D721Med (cell line): Measurements from ENCODE around the gene PI4KA.
"Not testable (repeated sequence)": the region's sequence is repeated elsewhere in the genome, so short reads cannot be mapped to it uniquely, and the experiment has no call there.

Source experiments
- DNase-seq: peaks from one replicate; pipeline ENCODE4 v3.0.0; 2011; ENCODE audit warnings: low spot score; ENCODE audit not compliant: insufficient read length
- FAIRE-seq: peaks from 2 replicates; lab custom pipeline; 2011; peaks lifted over from hg19 to GRCh38; lab: Jason Lieb, UNC
- CTCF ChIP-seq: IDR thresholded peaks from 2 replicates; pipeline ENCODE4 v1.5.1; 2012; ENCODE audit warnings: mild to moderate bottlenecking, control low read depth; ENCODE audit not compliant: insufficient read depth; ENCODE audit errors: missing control alignments

PI4KA gene

GRCh38 chr22:20899827-20900423 is 41.3 kb upstream of the PI4KA start:
- TF ChIP-seq CTCF, result no peak
- no peak for FAIRE-seq
- no peak for DNase-seq

GRCh38 chr22:20897737-20898136 is 39.1 kb upstream of the PI4KA start:
- FAIRE-seq, DNase-seq: not testable (repeated sequence)

- no peak for FAIRE-seq
- no peak for DNase-seq
- no peak for TF ChIP-seq CTCF
Observed at GRCh38 chr22:20890975-20891374, 32.4 kb upstream of the PI4KA start.

DNA sequence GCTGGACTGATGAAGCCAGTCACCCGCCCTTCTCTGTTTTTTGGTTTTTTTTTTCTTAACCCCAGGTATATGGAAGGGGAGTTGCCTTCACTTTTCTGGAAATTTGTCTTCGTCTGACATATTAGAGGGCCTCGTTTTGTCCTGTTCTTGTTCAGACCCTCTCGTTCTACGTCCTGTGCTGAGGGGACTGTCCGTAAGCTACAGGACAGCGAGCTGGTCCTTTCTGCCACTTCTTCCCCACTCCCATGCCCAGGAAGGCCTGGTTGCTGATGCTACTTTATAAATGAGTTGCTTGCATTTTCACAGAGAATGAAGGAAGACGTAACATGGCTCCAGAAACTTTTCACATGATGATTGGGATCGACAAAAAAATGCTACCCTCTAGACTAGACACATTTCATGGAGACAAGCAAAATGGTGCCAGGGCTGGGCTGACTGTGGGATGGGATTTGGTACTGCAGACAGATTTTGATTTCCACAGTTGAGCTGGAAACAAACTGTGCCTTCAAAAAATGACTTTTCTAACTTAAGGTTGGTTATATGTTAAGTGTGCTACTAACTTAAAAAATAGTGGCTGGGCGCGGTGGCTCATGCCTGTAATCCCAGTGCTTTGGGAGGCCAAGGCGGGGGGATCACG is 31.4 kb upstream of the PI4KA start:
- TF ChIP-seq CTCF, result no peak
- FAIRE-seq, result no peak

GRCh38 chr22:20889025-20889704 is 30.6 kb upstream of the PI4KA start:
- no peak for TF ChIP-seq CTCF
- DNase-seq, result no peak
- FAIRE-seq, result no peak

More for the DNA sequence above, 31.4 kb upstream of the PI4KA start:
- no peak for DNase-seq

- TF ChIP-seq CTCF, result no peak
- DNase-seq, result no peak
- no peak for FAIRE-seq
Observed at GRCh38 chr22:20887375-20887774, 28.8 kb upstream of the PI4KA start.

GRCh38 chr22:20885557-20886323 is 27.1 kb upstream of the PI4KA start:
- DNase-seq, result peak; percentile 91
- no peak for FAIRE-seq
- TF ChIP-seq CTCF, result peak; percentile 97
